OCI-LY1 (cell line): ENCODE data around the gene KHDC1.
A peak's percentile ranks its signal among the peaks of the same experiment; 100 is the strongest.
"Not testable (repeated sequence)": the region's sequence is repeated elsewhere in the genome, so short reads cannot be mapped to it uniquely, and the experiment has no call there.

Experiments used
- H2AFZ ChIP-seq: fragments of 200-600 bp; sonication (generic), shearing (Covaris generic); 2 replicates; pipeline ENCODE4 v1.6.0; 2014; ENCODE audit warnings: antibody characterized with exemption, mild to moderate bottlenecking, low read length
- H3F3A ChIP-seq: fragments of 200-600 bp; sonication (generic), shearing (Covaris generic); 2 replicates; pipeline ENCODE4 v1.6.0; 2014; ENCODE audit warnings: mild to moderate bottlenecking, antibody characterized with exemption, low read length, moderate library complexity; ENCODE audit not compliant: insufficient read depth
- H3K27ac ChIP-seq: fragments of 200-600 bp; sonication (generic); 2 replicates; pipeline ENCODE4 v1.5.1; 2014; ENCODE audit warnings: low read length, mixed run types, mild to moderate bottlenecking, low read depth; ENCODE audit not compliant: poor library complexity, severe bottlenecking
- H3K27me3 ChIP-seq: fragments of 200-600 bp; sonication (generic); 2 replicates; pipeline ENCODE4 v1.6.0; 2014; ENCODE audit warnings: antibody characterized with exemption, mild to moderate bottlenecking, low read length, moderate library complexity; ENCODE audit not compliant: insufficient read depth
- H3K36me3 ChIP-seq: fragments of 200-600 bp; sonication (generic); 2 replicates; pipeline ENCODE4 v1.6.1; 2014; ENCODE audit warnings: mild to moderate bottlenecking, antibody characterized with exemption, low read length, moderate library complexity, mixed read lengths; ENCODE audit not compliant: insufficient read depth
- H3K4me1 ChIP-seq: fragments of 200-600 bp; sonication (generic); 2 replicates; pipeline ENCODE4 v1.5.1; 2014; ENCODE audit warnings: mild to moderate bottlenecking, low read length, moderate library complexity; ENCODE audit not compliant: insufficient read depth, severe bottlenecking
- H3K4me2 ChIP-seq: fragments of 200-600 bp; sonication (generic), shearing (Covaris generic); 2 replicates; pipeline ENCODE4 v1.6.1; 2014; ENCODE audit warnings: low read length
- H3K4me3 ChIP-seq: fragments of 200-600 bp; sonication (generic); 2 replicates; pipeline ENCODE4 v1.5.1; 2014; ENCODE audit warnings: low read length, low read depth, mild to moderate bottlenecking, mixed read lengths; ENCODE audit not compliant: poor library complexity, severe bottlenecking
- H3K79me2 ChIP-seq: fragments of 200-600 bp; shearing (Covaris generic); 2 replicates; pipeline ENCODE4 v1.6.1; 2016; ENCODE audit warnings: mixed run types, low read length, mixed read lengths; ENCODE audit not compliant: insufficient read depth
- H3K9ac ChIP-seq: fragments of 200-600 bp; sonication (generic), shearing (Covaris generic); 2 replicates; pipeline ENCODE4 v1.6.1; 2014; ENCODE audit warnings: mild to moderate bottlenecking, low read length, mixed read lengths
- H3K9me2 ChIP-seq: fragments of 200-600 bp; sonication (generic), shearing (Covaris generic); 2 replicates; pipeline ENCODE4 v1.6.1; 2014; ENCODE audit warnings: low read depth, mild to moderate bottlenecking, low read length, mixed read lengths
- H3K9me3 ChIP-seq: fragments of 200-600 bp; shearing (Covaris generic); 2 replicates; pipeline ENCODE4 v1.6.1; 2014; ENCODE audit warnings: low read length, mixed read lengths
- H4K20me1 ChIP-seq: fragments of 200-600 bp; sonication (generic), shearing (Covaris generic); 2 replicates; pipeline ENCODE4 v1.6.0; 2016; ENCODE audit warnings: mild to moderate bottlenecking, low read length; ENCODE audit not compliant: insufficient read depth
- EZH2 ChIP-seq: fragments of 200-600 bp; sonication (generic), shearing (Covaris generic); IDR thresholded peaks from 2 replicates; pipeline ENCODE4 v1.8.0; 2017; ENCODE audit warnings: borderline replicate concordance, mixed run types, mild to moderate bottlenecking, antibody characterized with exemption, low read length, moderate library complexity, mixed read lengths
- TF ChIP-seq, protein P1 (sequence below): fragments of 200-600 bp; sonication (generic), shearing (Covaris generic); IDR thresholded peaks from 2 replicates; pipeline ENCODE4 v1.5.1; 2017; ENCODE audit warnings: mild to moderate bottlenecking, antibody characterized with exemption, low read length, moderate library complexity, mixed read lengths

KHDC1 gene

DNA sequence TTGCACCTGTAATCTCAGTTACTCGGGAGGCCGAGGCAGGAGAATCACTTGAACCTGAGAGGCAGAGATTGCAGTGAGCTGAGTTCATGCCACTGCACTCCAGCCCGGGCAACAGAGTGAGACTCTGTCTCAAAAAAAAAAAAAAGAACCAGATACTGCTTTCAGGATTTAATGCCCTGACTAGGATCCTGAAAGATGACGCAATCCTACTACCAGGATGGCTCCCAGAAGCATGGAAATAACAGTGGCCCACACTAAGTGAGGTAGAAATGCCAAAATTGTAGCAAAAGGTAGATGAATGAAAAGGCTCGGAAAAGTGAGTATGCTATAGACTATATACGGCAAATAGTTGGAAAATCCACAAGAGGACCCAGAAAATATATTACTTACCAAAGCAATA lies 23.8 kb upstream of the KHDC1 start:
- no peaks in the 10 kb centered on the region for H3K9me2 ChIP-seq
- no peak overlapping the region for H3K27ac ChIP-seq
- H3K79me2 ChIP-seq: no peaks in the 10 kb centered on the region
- no peak overlapping the region for H3K4me3 ChIP-seq
- H3K9me3 ChIP-seq: no peaks in the 10 kb centered on the region
- no peak overlapping the region for H2AFZ ChIP-seq
- no peaks in the 10 kb centered on the region for H4K20me1 ChIP-seq
- TF ChIP-seq, protein P1, sequence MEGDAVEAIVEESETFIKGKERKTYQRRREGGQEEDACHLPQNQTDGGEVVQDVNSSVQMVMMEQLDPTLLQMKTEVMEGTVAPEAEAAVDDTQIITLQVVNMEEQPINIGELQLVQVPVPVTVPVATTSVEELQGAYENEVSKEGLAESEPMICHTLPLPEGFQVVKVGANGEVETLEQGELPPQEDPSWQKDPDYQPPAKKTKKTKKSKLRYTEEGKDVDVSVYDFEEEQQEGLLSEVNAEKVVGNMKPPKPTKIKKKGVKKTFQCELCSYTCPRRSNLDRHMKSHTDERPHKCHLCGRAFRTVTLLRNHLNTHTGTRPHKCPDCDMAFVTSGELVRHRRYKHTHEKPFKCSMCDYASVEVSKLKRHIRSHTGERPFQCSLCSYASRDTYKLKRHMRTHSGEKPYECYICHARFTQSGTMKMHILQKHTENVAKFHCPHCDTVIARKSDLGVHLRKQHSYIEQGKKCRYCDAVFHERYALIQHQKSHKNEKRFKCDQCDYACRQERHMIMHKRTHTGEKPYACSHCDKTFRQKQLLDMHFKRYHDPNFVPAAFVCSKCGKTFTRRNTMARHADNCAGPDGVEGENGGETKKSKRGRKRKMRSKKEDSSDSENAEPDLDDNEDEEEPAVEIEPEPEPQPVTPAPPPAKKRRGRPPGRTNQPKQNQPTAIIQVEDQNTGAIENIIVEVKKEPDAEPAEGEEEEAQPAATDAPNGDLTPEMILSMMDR: no peak
- TF ChIP-seq EZH2: no peak
- peaks cover 27% of the 10 kb centered on the region; the same call in 1 of the 2 replicates for H3K36me3 ChIP-seq
- no peak overlapping the region for H3K4me2 ChIP-seq
- no peaks in the 10 kb centered on the region for H3F3A ChIP-seq
- H3K4me1 ChIP-seq: no peaks in the 10 kb centered on the region
- no peak overlapping the region for H3K9ac ChIP-seq
- no peaks in the 10 kb centered on the region for H3K27me3 ChIP-seq

GRCh38 chr6:73285674-73286283 lies 22.8 kb upstream of the KHDC1 start:
- no peaks in the 10 kb centered on the region for H4K20me1 ChIP-seq
- peaks cover 21% of the 10 kb centered on the region; the same call in 1 of the 2 replicates for H3K36me3 ChIP-seq
- TF ChIP-seq, protein P1: peak; percentile 45
- no peak for TF ChIP-seq EZH2
- H3K27ac ChIP-seq: no peak overlapping the region
- no peak overlapping the region for H3K4me3 ChIP-seq
- H3K4me1 ChIP-seq: no peaks in the 10 kb centered on the region
- no peaks in the 10 kb centered on the region for H3F3A ChIP-seq
- no peak overlapping the region for H3K4me2 ChIP-seq
- no peak overlapping the region for H3K9ac ChIP-seq
- H3K79me2 ChIP-seq: no peaks in the 10 kb centered on the region
- H3K9me2 ChIP-seq: no peaks in the 10 kb centered on the region
- no peaks in the 10 kb centered on the region for H3K27me3 ChIP-seq
- no peak overlapping the region for H2AFZ ChIP-seq
- H3K9me3 ChIP-seq: no peaks in the 10 kb centered on the region

DNA sequence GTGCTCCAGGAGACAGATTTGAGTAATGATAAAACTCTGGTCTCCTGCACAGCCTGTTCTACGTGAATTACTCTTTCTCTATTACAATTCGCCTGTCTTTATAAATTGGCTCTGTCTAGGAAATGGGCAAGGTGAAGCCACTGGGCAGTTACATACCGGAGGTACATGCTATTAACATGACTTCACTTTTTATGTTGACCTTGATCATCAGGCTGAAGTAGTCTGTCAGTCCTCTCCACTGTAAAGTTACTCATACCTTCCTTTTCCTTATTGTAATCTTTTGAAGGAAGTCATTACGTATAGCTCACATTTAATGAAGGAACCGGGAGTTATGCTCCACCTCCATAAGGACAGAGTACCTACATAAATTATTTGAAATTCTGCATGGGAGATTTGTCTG lies 19.9 kb upstream of the KHDC1 start:
- TF ChIP-seq EZH2: no peak
- TF ChIP-seq, protein P1: no peak
- H3F3A ChIP-seq: no peaks in the 10 kb centered on the region
- peaks cover 17% of the 10 kb centered on the region; the same call in 1 of the 2 replicates for H3K36me3 ChIP-seq
- H3K4me3 ChIP-seq: no peak overlapping the region
- no peaks in the 10 kb centered on the region for H3K27me3 ChIP-seq
- H3K9me3 ChIP-seq: no peaks in the 10 kb centered on the region
- no peaks in the 10 kb centered on the region for H4K20me1 ChIP-seq
- H3K79me2 ChIP-seq: no peaks in the 10 kb centered on the region
- H3K4me1 ChIP-seq: no peaks in the 10 kb centered on the region
- H3K9me2 ChIP-seq: no peaks in the 10 kb centered on the region
- no peak overlapping the region for H3K9ac ChIP-seq
- H2AFZ ChIP-seq: no peak overlapping the region
- no peak overlapping the region for H3K4me2 ChIP-seq
- no peak overlapping the region for H3K27ac ChIP-seq

- not testable (repeated sequence) for H2AFZ ChIP-seq, H3K9me3 ChIP-seq, H3K4me2 ChIP-seq, H3K27me3 ChIP-seq, H3K79me2 ChIP-seq, H3K4me3 ChIP-seq, H3F3A ChIP-seq, H4K20me1 ChIP-seq, H3K9ac ChIP-seq, H3K9me2 ChIP-seq, H3K4me1 ChIP-seq, H3K27ac ChIP-seq
- H3K36me3 ChIP-seq: peaks cover 16% of the 10 kb centered on the region; the same call in 1 of the 2 replicates
These were observed 18.7 kb upstream of the KHDC1 start for GRCh38 chr6:73281684-73282083.

- not testable (repeated sequence) for H3K79me2 ChIP-seq, H3K9me3 ChIP-seq, H3K4me3 ChIP-seq, H3K9me2 ChIP-seq, H4K20me1 ChIP-seq, H3K9ac ChIP-seq, H2AFZ ChIP-seq, H3F3A ChIP-seq, H3K27ac ChIP-seq, H3K4me2 ChIP-seq, H3K27me3 ChIP-seq
- Histone ChIP-seq H3K36me3 (peaks cover 51% of the 10 kb centered on the region), H3K4me1 (peaks cover 20% of the 10 kb centered on the region)
These were observed 6.3 kb upstream of the KHDC1 start for GRCh38 chr6:73269296-73269695.
